Hepatocyte (in vitro differentiated cells): ENCODE measurements around the gene GPC5. TPM values are rescaled to one million over a fixed set of nuclear protein-coding genes. Genes with fewer than 3 reads are reported as not detected.

Source experiments
- DNase-seq: peaks from one replicate; pipeline ENCODE4 v3.0.0-alpha.2; 2016; ENCODE audit warnings: low spot score
- H2AFZ ChIP-seq: fragments of 200-600 bp; sonication (generic); 2 replicates; pipeline ENCODE4 v1.6.0; 2016; ENCODE audit warnings: antibody characterized with exemption, mild to moderate bottlenecking
- H3K27ac ChIP-seq: fragments of 200-600 bp; sonication (generic); 2 replicates; pipeline ENCODE4 v1.5.1; 2016; ENCODE audit warnings: mild to moderate bottlenecking
- H3K27me3 ChIP-seq: fragments of 200-600 bp; sonication (generic); 2 replicates; pipeline ENCODE4 v1.6.1; 2016
- H3K36me3 ChIP-seq: fragments of 200-600 bp; sonication (generic); replicated peaks from 2 replicates; pipeline ENCODE4 v1.5.1; 2016; ENCODE audit warnings: low read depth; ENCODE audit not compliant: insufficient read depth
- H3K4me1 ChIP-seq: fragments of 200-600 bp; sonication (generic); 2 replicates; pipeline ENCODE4 v1.5.1; 2016; ENCODE audit warnings: mild to moderate bottlenecking, moderate library complexity; ENCODE audit not compliant: insufficient read depth
- H3K4me2 ChIP-seq: fragments of 200-600 bp; sonication (generic); 2 replicates; pipeline ENCODE4 v1.6.0; 2016
- H3K4me3 ChIP-seq: fragments of 200-600 bp; sonication (generic); 2 replicates; pipeline ENCODE4 v1.5.1; 2016; ENCODE audit warnings: mild to moderate bottlenecking
- H3K79me2 ChIP-seq: fragments of 200-600 bp; sonication (generic); 2 replicates; pipeline ENCODE4 v1.6.0; 2017; ENCODE audit warnings: mild to moderate bottlenecking
- H3K9me2 ChIP-seq: fragments of 200-600 bp; sonication (generic); replicated peaks from 2 replicates; pipeline ENCODE4 v1.6.0; 2017; ENCODE audit warnings: mild to moderate bottlenecking; ENCODE audit not compliant: insufficient read depth
- H3K9me3 ChIP-seq: fragments of 200-600 bp; sonication (generic); 2 replicates; pipeline ENCODE4 v1.5.1; 2016; ENCODE audit warnings: low read depth, mild to moderate bottlenecking
- H4K20me1 ChIP-seq: fragments of 200-600 bp; sonication (generic); 2 replicates; pipeline ENCODE4 v1.6.0; 2016; ENCODE audit warnings: mild to moderate bottlenecking; ENCODE audit not compliant: insufficient read depth, poor library complexity, severe bottlenecking
- CTCF ChIP-seq: fragments of 200-600 bp; sonication (generic); IDR thresholded peaks from 2 replicates; pipeline ENCODE4 v1.5.1; 2016; ENCODE audit warnings: antibody characterized with exemption, mild to moderate bottlenecking; ENCODE audit not compliant: poor library complexity
- EZH2 ChIP-seq: fragments of 200-600 bp; sonication (generic); IDR thresholded peaks from 2 replicates; pipeline ENCODE4 v1.6.1; 2016; ENCODE audit warnings: antibody characterized with exemption, mild to moderate bottlenecking, borderline replicate concordance
- EZH2phosphoT487 ChIP-seq: fragments of 200-600 bp; sonication (generic); IDR thresholded peaks from one replicate; pipeline ENCODE4 v1.6.1; 2018; ENCODE audit warnings: antibody characterized with exemption, mild to moderate bottlenecking, low read depth, moderate library complexity; ENCODE audit not compliant: unreplicated experiment, severe bottlenecking
- WGBS: methylation state at CpG from one replicate; pipeline ENCODE4 v1.1.6; 2016; ENCODE audit warnings: low lambda C conversion rate; ENCODE audit errors: missing lambda C conversion rate; 5-methylcytosine and 5-hydroxymethylcytosine counted together
- polyA plus RNA-seq: library from polyadenylated mRNA; unstranded; fragments of >200 nt; fragmentation: Nextera tagmentation; extraction: Ambion mirVana; gene quantifications from 2 replicates; pipeline ENCODE4 v1.2.1, GENCODE V29; 2016
- total RNA-seq: library from RNA; depleted of rRNA; stranded (reverse); fragments of >200 nt; gene quantifications from 2 replicates; pipeline ENCODE4 v1.2.3, GENCODE V29; 2014

GPC5 gene
- total and polyA plus RNA-seq, 2 experiments from 2014 or later = 3.9 to 5.4 TPM

DNA sequence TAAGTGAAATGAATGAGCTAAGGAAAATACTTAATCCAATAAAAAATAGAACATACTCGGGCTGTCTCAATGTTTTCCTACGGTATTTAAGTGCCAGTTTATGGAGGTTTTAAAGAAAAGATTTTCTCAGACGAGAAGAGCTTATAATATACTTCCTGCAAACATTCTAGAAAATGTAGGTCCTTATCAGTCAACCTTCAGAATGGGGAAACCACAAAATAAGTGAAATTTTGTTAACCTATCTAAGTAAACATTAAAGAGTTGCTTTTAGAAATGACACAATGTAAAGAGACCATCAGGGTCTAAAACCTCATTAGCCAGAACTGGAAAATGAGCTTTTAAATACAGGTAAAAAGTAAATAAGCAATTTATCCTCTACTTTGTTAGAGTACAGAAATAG lies 38.8 kb upstream of the GPC5 start:
- no peak overlapping the region for H2AFZ ChIP-seq
- H3K27me3 ChIP-seq = no peaks in the 10 kb centered on the region
- H3K36me3 ChIP-seq = no peaks in the 10 kb centered on the region
- no peak overlapping the region for H3K4me2 ChIP-seq
- no peak overlapping the region for H3K4me3 ChIP-seq
- no peaks in the 10 kb centered on the region for H3K4me1 ChIP-seq
- no peaks in the 10 kb centered on the region for H3K9me2 ChIP-seq
- no peaks in the 10 kb centered on the region for H3K9me3 ChIP-seq
- no peak for DNase-seq
- no peak overlapping the region for H3K27ac ChIP-seq
- 61% methylated on average over 3 of the region's 3 CpGs for WGBS
- TF ChIP-seq CTCF (no peak), EZH2phosphoT487 (no peak), EZH2 (no peak)
- H3K79me2 ChIP-seq = peaks cover 3% of the 10 kb centered on the region
- H4K20me1 ChIP-seq = peaks cover 4% of the 10 kb centered on the region

DNA sequence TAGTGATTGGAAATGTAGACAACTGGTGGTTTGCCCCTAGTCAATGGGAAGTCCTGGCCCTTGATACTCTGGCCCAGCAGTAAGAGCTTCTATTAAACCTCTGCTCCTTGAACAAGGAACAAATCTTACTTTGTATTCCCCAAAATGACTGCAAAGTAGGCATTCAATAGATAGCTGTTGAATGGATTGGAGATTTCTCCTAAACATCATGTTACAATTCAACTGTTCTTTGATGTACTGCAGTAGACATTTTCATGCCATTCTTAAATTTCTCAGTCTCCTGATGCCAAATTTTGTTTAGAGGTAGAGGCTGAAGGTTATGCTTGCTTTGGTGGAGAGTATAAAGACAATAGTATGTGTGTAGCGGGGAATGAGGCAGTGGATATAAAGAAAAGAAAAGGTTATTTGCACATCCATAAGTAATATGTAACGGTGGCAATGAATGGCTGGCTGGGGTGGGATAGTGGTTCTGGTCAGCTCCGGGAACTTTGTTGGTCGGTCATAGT lies 38.1 kb upstream of the GPC5 start:
- no peak overlapping the region for H3K4me3 ChIP-seq
- DNase-seq = no peak
- no peak for TF ChIP-seq EZH2
- WGBS = 86% methylated on average over 4 of the region's 4 CpGs
- H4K20me1 ChIP-seq = no peaks in the 10 kb centered on the region
- H3K9me2 ChIP-seq = no peaks in the 10 kb centered on the region
- H3K79me2 ChIP-seq = no peaks in the 10 kb centered on the region
- no peaks in the 10 kb centered on the region for H3K36me3 ChIP-seq
- no peaks in the 10 kb centered on the region for H3K4me1 ChIP-seq
- H3K27me3 ChIP-seq = no peaks in the 10 kb centered on the region
- no peak overlapping the region for H3K4me2 ChIP-seq
- H3K9me3 ChIP-seq = no peaks in the 10 kb centered on the region
- no peak overlapping the region for H3K27ac ChIP-seq
- H2AFZ ChIP-seq = no peak overlapping the region

DNA sequence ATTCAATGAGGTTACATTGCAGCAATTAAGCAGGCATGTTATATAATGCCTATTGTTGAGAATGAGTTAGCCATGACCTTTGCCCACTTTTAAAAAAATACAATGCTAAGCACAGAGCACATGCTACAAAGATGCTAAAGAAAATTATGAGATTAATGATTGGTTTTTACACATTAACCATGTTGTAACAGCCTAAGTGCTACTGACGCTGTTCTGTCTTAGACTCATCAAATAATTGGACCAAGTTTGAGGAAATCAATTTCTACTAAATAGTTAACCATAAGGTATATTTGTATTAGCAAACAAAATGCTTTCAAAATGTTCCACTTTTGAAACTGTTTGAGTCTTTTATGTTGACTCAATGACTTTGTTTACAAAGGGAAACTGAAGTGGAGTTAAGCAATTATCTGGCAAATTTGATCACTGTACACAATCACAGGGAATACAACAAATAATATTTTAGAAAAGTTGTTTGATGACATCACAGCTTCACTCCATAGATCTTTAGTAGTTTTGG lies 36.6 kb upstream of the GPC5 start:
- Histone ChIP-seq H3K27me3 (no peaks in the 10 kb centered on the region), H3K4me2 (no peak overlapping the region), H3K4me1 (no peaks in the 10 kb centered on the region), H3K36me3 (no peaks in the 10 kb centered on the region), H3K4me3 (no peak overlapping the region), H3K79me2 (no peaks in the 10 kb centered on the region), H2AFZ (no peak overlapping the region), H3K27ac (no peak overlapping the region), H3K9me3 (no peaks in the 10 kb centered on the region), H3K9me2 (no peaks in the 10 kb centered on the region), H4K20me1 (no peaks in the 10 kb centered on the region)
- TF ChIP-seq EZH2phosphoT487 (no peak), EZH2 (no peak), CTCF (no peak)
- 77% methylated on average over 1 of the region's 1 CpG for WGBS
- no peak for DNase-seq

DNA sequence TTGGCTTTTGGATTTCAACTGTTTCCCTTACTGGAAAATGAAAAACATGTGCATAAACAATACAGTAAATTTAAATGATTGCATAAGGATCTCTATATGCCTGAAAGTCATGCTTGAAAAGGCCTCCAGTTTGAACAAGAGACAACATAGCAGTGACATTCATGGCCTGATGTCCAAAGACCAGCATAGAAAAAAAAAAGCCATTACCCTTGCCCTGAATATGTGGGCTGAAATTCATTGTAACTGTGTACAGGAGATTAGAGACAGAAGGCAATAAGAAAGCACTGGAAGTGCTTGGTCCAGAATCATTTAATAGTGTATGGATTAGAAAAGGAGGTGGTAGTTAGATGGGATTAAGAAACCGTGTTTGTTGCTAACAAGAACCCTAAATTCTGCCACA lies 35.5 kb upstream of the GPC5 start:
- no peak for DNase-seq
- Histone ChIP-seq H3K9me3 (no peaks in the 10 kb centered on the region), H4K20me1 (no peaks in the 10 kb centered on the region), H3K4me1 (no peaks in the 10 kb centered on the region), H3K27me3 (no peaks in the 10 kb centered on the region), H3K4me3 (no peak overlapping the region), H3K79me2 (no peaks in the 10 kb centered on the region), H3K9me2 (no peaks in the 10 kb centered on the region), H2AFZ (no peak overlapping the region), H3K27ac (no peak overlapping the region), H3K4me2 (no peak overlapping the region), H3K36me3 (no peaks in the 10 kb centered on the region)
- 89% methylated on average over 1 of the region's 1 CpG for WGBS
- TF ChIP-seq EZH2 = no peak
- no peak for TF ChIP-seq CTCF
- TF ChIP-seq EZH2phosphoT487 = no peak
